Activated B cell treated with CpG ODN at 0.5 μM for 24 hours (primary cell): ENCODE measurements around the gene RASA3. TPM values are rescaled to one million over a fixed set of nuclear protein-coding genes. Genes with fewer than 3 reads are reported as not detected.

Experiments used
- ATAC-seq: fragments of 200-7000 bp; cut with Tn5 transposase; one replicate; pipeline ENCODE4 v1.10.0; 2021; ENCODE audit warnings: low read depth, mild to moderate bottlenecking, moderate library complexity
- CTCF ChIA-PET: fragments of 350-600 bp; sonication (Branson Sonifier 250); formaldehyde crosslinking; loops from one replicate; lab custom pipeline; 2021; ENCODE audit warnings: antibody characterized with exemption; lab: Charles Lee
- POLR2A ChIA-PET: fragments of 350-600 bp; sonication (Branson Sonifier 250); formaldehyde crosslinking; loops from one replicate; lab custom pipeline; 2021; ENCODE audit warnings: antibody characterized with exemption; lab: Charles Lee
- DNase-seq: peaks from one replicate; pipeline ENCODE4 v3.0.0; 2022
- H3K27ac Mint-ChIP-seq: one replicate; pipeline ENCODE4 v1.8.0; 2020; ENCODE audit warnings: mixed read lengths
- H3K27me3 Mint-ChIP-seq: one replicate; pipeline ENCODE4 v1.8.0; 2021; ENCODE audit warnings: mixed read lengths
- H3K36me3 Mint-ChIP-seq: one replicate; pipeline ENCODE4 v1.8.0; 2021; ENCODE audit warnings: low read depth, mixed read lengths
- H3K4me1 Mint-ChIP-seq: one replicate; pipeline ENCODE4 v1.8.0; 2021; ENCODE audit warnings: mixed read lengths
- H3K4me3 Mint-ChIP-seq: one replicate; pipeline ENCODE4 v1.8.0; 2020; ENCODE audit warnings: mild to moderate bottlenecking, mixed read lengths
- H3K9me3 Mint-ChIP-seq: one replicate; pipeline ENCODE4 v1.8.0; 2020; ENCODE audit warnings: mixed read lengths
- CTCF ChIP-seq: fragments of 200-600 bp; IDR thresholded peaks from one replicate; pipeline ENCODE4 v1.8.0; 2022; ENCODE audit warnings: antibody characterized with exemption, mild to moderate bottlenecking
- intact Hi-C: fragments of 100-400 bp; cut with micrococcal nuclease; formaldehyde crosslinking; loops from one replicate; pipeline ENCODE4 v1.15.1; 2024
- total RNA-seq: library from RNA; stranded (reverse); gene quantifications from 2 replicates; pipeline ENCODE4 v1.2.3, GENCODE V29; 2022

Gene RASA3
- total RNA-seq, 1 donor from 2014 or later: 20.4 TPM

GRCh38 chr13:114072421-114072820 is 60.0 kb downstream of the RASA3 start:
- ChIA-PET CTCF (no interaction called here), POLR2A (no interaction called here)
- Mint-ChIP-seq H3K27me3 (no peaks in the 10 kb centered on the region), H3K36me3 (peaks cover 53% of the 10 kb centered on the region), H3K4me3 (no peak overlapping the region), H3K27ac (peak overlapping the region; percentile 19), H3K4me1 (peaks cover 34% of the 10 kb centered on the region), H3K9me3 (no peaks in the 10 kb centered on the region)
- ATAC-seq: no peak
- TF ChIP-seq CTCF: no peak
- DNase-seq: no peak
- intact Hi-C loops: no loop called here

GRCh38 chr13:114071991-114072390 is 60.4 kb downstream of the RASA3 start:
- POLR2A ChIA-PET: no interaction called here
- H3K4me1 Mint-ChIP-seq: peaks cover 35% of the 10 kb centered on the region
- CTCF ChIA-PET: no interaction called here
- H3K27ac Mint-ChIP-seq: peak overlapping the region; percentile 19
- DNase-seq (no peak), ATAC-seq (no peak)
- H3K4me3 Mint-ChIP-seq: no peak overlapping the region
- TF ChIP-seq CTCF: no peak
- peaks cover 50% of the 10 kb centered on the region for H3K36me3 Mint-ChIP-seq
- H3K27me3 Mint-ChIP-seq: no peaks in the 10 kb centered on the region
- intact Hi-C loops: no loop called here
- H3K9me3 Mint-ChIP-seq: no peaks in the 10 kb centered on the region

GRCh38 chr13:114071410-114071809 is 61.0 kb downstream of the RASA3 start:
- peaks cover 47% of the 10 kb centered on the region for H3K36me3 Mint-ChIP-seq
- ATAC-seq: no peak
- H3K27me3 Mint-ChIP-seq: no peaks in the 10 kb centered on the region
- no peaks in the 10 kb centered on the region for H3K9me3 Mint-ChIP-seq
- H3K4me1 Mint-ChIP-seq: peaks cover 36% of the 10 kb centered on the region
- H3K27ac Mint-ChIP-seq: peak overlapping the region; percentile 73
- intact Hi-C loops: no loop called here
- no peak for DNase-seq
- ChIA-PET POLR2A (no interaction called here), CTCF (no interaction called here)
- no peak for TF ChIP-seq CTCF
- no peak overlapping the region for H3K4me3 Mint-ChIP-seq

- TF ChIP-seq CTCF: no peak
- Mint-ChIP-seq H3K4me1 (peaks cover 47% of the 10 kb centered on the region), H3K36me3 (peaks cover 42% of the 10 kb centered on the region), H3K4me3 (no peak overlapping the region), H3K27me3 (no peaks in the 10 kb centered on the region), H3K27ac (peak overlapping the region; percentile 4), H3K9me3 (no peaks in the 10 kb centered on the region)
- POLR2A ChIA-PET: interaction anchor here (0.9 kb wide), 1 partner anchor 920 kb away, joined by 3 read pairs; no protein-coding TSS in a partner anchor
- no peak for ATAC-seq
- DNase-seq: no peak
- intact Hi-C loops: no loop called here
- CTCF ChIA-PET: no interaction called here
These were observed 62.2 kb downstream of the RASA3 start for GRCh38 chr13:114070098-114070799.

GRCh38 chr13:114069376-114070097 is 62.9 kb downstream of the RASA3 start:
- H3K4me1 Mint-ChIP-seq: peaks cover 54% of the 10 kb centered on the region
- peak overlapping the region; percentile 92 for H3K27ac Mint-ChIP-seq
- ATAC-seq (no peak), DNase-seq (no peak)
- TF ChIP-seq CTCF: no peak
- H3K9me3 Mint-ChIP-seq: no peaks in the 10 kb centered on the region
- intact Hi-C loops: loop anchor here (5.0 kb wide), 1 partner anchor 158 kb away; no protein-coding TSS in a partner anchor
- ChIA-PET POLR2A (interaction anchor here (0.8 to 0.9 kb wide), 2 partner anchors 176 to 919 kb away, joined by 3 to 4 read pairs; no protein-coding TSS in a partner anchor), CTCF (no interaction called here)
- no peaks in the 10 kb centered on the region for H3K27me3 Mint-ChIP-seq
- H3K4me3 Mint-ChIP-seq: no peak overlapping the region
- H3K36me3 Mint-ChIP-seq: peaks cover 36% of the 10 kb centered on the region
